HG03064 (cell line): ENCODE data around the gene TNFRSF1A.

Experiments
- ATAC-seq: cut with Tn5 transposase; IDR thresholded peaks from one replicate; pipeline ENCODE4 v1.9.1; 2021; ENCODE audit warnings: low read depth; ENCODE audit not compliant: unreplicated experiment

TNFRSF1A gene

GRCh38 chr12:6326316-6327228, 15.3 kb downstream of the TNFRSF1A start:
- no peak for ATAC-seq

- ATAC-seq: no peak
These were observed 16.7 kb downstream of the TNFRSF1A start for GRCh38 chr12:6324936-6325750.

- ATAC-seq: no peak
These were observed 17.7 kb downstream of the TNFRSF1A start for GRCh38 chr12:6323995-6324711.

- peak; percentile 77 for ATAC-seq
These were observed 18.4 kb downstream of the TNFRSF1A start for GRCh38 chr12:6323340-6323994.

GRCh38 chr12:6322969-6323339, 18.9 kb downstream of the TNFRSF1A start:
- ATAC-seq: peak; percentile 21

GRCh38 chr12:6322352-6322751, 19.5 kb downstream of the TNFRSF1A start:
- ATAC-seq: no peak

- ATAC-seq: no peak
These were observed 20.0 kb downstream of the TNFRSF1A start for GRCh38 chr12:6321905-6322304.

- ATAC-seq: no peak
These were observed 22.4 kb downstream of the TNFRSF1A start for GRCh38 chr12:6319446-6319845.

GRCh38 chr12:6318440-6318879, 23.4 kb downstream of the TNFRSF1A start:
- ATAC-seq: no peak

- ATAC-seq: no peak
These were observed 24.0 kb downstream of the TNFRSF1A start for GRCh38 chr12:6317693-6318439.

GRCh38 chr12:6316921-6317692, 24.8 kb downstream of the TNFRSF1A start:
- no peak for ATAC-seq

GRCh38 chr12:6315704-6316597, 25.9 kb downstream of the TNFRSF1A start:
- ATAC-seq: no peak

- ATAC-seq: no peak
These were observed 26.7 kb downstream of the TNFRSF1A start for GRCh38 chr12:6315184-6315583.

- ATAC-seq: no peak
These were observed 27.1 kb downstream of the TNFRSF1A start for GRCh38 chr12:6314776-6315175.

GRCh38 chr12:6313326-6313940, 28.4 kb downstream of the TNFRSF1A start:
- ATAC-seq: no peak

GRCh38 chr12:6312529-6313325, 29.1 kb downstream of the TNFRSF1A start:
- ATAC-seq: peak; percentile 52
